Measurements from ENCODE around the gene ITGA1. TPM values are rescaled to one million over a fixed set of nuclear protein-coding genes. Genes with fewer than 3 reads are reported as not detected.

ITGA1 gene
- total RNA-seq, 2 donors from 2014 or later, result 125 to 169 TPM

DNA sequence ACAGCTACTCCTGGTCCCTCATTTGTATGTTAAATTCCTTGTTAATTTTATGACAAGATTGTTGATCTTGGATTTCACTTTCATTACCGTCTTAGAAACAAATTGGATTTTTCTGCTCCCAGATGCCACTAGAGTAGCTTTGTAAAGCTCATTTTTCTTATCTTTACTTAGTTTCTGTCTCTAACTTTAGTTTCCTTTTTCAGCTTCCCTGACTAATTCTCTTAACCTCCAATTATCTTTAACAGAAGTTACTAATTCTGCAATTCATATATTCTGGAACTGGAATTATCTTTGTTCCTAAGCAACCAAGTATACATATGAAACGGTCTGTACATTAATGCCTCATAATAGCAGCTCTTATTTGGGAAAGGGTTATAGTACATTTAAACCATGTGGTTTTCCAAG is 16.7 kb downstream of the ITGA1 start:
- ATAC-seq (ENCODE audit: insufficient number of reproducible peaks, low FRiP score, low read depth) (no peak), DNase-seq (ENCODE audit: low spot score) (no peak)
- Histone ChIP-seq H3K27ac (peak overlapping the region; percentile 53 to 65), H3K4me1 (ENCODE audit: control insufficient read depth in 1 of 2, low read depth in 2 of 2) (peaks cover 53 to 89% of the 10 kb centered on the region in 2 donors), H3K27me3 (replicated peaks; ENCODE audit: insufficient read depth) (no peaks in the 10 kb centered on the region), H3K4me3 (peak overlapping the region; percentile 40), H3K9me3 (no peaks in the 10 kb centered on the region), H3K36me3 (no peaks in the 10 kb centered on the region)
- TF ChIP-seq, protein P1, sequence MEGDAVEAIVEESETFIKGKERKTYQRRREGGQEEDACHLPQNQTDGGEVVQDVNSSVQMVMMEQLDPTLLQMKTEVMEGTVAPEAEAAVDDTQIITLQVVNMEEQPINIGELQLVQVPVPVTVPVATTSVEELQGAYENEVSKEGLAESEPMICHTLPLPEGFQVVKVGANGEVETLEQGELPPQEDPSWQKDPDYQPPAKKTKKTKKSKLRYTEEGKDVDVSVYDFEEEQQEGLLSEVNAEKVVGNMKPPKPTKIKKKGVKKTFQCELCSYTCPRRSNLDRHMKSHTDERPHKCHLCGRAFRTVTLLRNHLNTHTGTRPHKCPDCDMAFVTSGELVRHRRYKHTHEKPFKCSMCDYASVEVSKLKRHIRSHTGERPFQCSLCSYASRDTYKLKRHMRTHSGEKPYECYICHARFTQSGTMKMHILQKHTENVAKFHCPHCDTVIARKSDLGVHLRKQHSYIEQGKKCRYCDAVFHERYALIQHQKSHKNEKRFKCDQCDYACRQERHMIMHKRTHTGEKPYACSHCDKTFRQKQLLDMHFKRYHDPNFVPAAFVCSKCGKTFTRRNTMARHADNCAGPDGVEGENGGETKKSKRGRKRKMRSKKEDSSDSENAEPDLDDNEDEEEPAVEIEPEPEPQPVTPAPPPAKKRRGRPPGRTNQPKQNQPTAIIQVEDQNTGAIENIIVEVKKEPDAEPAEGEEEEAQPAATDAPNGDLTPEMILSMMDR (IDR thresholded peaks at IDR 0.05), result no peak

DNA sequence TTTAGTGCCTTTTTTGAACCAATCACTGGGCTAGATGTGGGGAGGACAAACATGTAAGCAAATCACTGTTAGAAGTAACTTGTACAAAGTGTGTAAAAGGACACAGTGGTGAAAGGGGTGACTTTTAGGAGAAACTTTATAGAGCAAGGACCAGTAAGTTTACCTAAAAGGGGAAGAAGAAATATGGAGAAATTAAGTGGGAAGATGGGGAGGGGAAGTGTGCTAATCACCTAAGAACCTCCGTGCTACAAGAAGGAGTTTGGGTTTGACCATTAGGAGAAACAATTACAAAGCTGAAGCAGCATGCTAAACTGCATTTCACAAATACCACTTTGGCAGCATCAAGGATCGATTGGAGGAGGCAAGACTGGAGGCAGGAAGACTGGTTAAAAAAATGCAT is 17.3 kb downstream of the ITGA1 start:
- Histone ChIP-seq H3K27ac (peak overlapping the region; percentile 53 to 65), H3K4me3 (peak overlapping the region; percentile 1), H3K36me3 (no peaks in the 10 kb centered on the region), H3K27me3 (replicated peaks; ENCODE audit: insufficient read depth) (no peaks in the 10 kb centered on the region), H3K4me1 (ENCODE audit: control insufficient read depth in 1 of 2, low read depth in 2 of 2) (peaks cover 59 to 95% of the 10 kb centered on the region in 2 donors), H3K9me3 (no peaks in the 10 kb centered on the region)
- no peak for ATAC-seq (ENCODE audit: insufficient number of reproducible peaks, low FRiP score, low read depth)
- TF ChIP-seq, protein P1 (IDR thresholded peaks at IDR 0.05), result no peak
- DNase-seq (ENCODE audit: low spot score), result no peak

DNA sequence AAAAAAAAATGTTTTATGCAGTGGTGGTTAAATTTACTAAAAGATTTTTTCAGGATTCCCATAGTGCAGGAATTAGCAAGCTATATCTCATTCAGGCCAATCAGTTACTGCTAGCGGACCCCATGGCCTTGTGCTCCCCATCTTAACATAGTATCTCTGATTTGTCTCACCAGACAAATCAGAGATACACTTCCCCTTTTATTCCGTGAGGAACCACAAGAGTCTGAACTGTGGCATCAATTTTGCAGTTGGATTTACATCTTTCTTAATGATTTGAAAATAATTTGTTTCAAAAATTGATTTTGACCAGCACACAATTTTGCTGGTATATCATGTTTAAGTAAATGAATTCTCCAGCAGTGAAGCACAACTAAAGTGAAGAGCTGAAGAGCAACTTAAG is 17.9 kb downstream of the ITGA1 start:
- Histone ChIP-seq H3K27ac (peak overlapping the region in 1 of 2 donors; percentile 53), H3K27me3 (replicated peaks; ENCODE audit: insufficient read depth) (no peaks in the 10 kb centered on the region), H3K4me1 (ENCODE audit: control insufficient read depth in 1 of 2, low read depth in 2 of 2) (peaks cover 65 to 96% of the 10 kb centered on the region in 2 donors), H3K9me3 (no peaks in the 10 kb centered on the region), H3K36me3 (no peaks in the 10 kb centered on the region), H3K4me3 (no peak overlapping the region)
- TF ChIP-seq, protein P1 (IDR thresholded peaks at IDR 0.05), result no peak
- DNase-seq (ENCODE audit: low spot score), result no peak
- no peak for ATAC-seq (ENCODE audit: insufficient number of reproducible peaks, low FRiP score, low read depth)

DNA sequence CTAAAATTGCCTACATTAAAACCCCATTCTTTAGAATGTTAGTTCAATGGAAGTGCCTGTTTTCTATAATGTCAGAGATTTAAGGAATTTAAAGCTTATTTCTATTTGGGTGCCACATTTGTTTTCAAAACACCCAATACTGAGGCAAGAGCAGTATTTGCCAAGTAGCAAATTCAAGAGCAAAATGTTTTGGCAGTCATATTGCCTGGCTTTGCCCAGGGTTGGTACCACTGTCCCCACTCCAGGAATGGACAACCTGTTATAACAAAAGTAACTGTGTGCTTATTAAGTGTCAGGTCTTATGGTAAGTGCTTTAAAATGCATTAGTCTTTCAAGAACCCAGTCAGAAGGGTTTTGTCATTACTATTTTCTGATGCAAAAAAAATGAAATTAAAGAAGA is 19.3 kb downstream of the ITGA1 start:
- H3K4me1 ChIP-seq (ENCODE audit: control insufficient read depth in 1 of 2, low read depth in 2 of 2), result peaks cover 67 to 97% of the 10 kb centered on the region in 2 donors
- H3K27me3 ChIP-seq (replicated peaks; ENCODE audit: insufficient read depth), result no peaks in the 10 kb centered on the region
- no peaks in the 10 kb centered on the region for H3K36me3 ChIP-seq
- TF ChIP-seq, protein P1 (IDR thresholded peaks at IDR 0.05), result no peak
- peak overlapping the region; percentile 74 to 76 for H3K27ac ChIP-seq
- no peak overlapping the region for H3K4me3 ChIP-seq
- no peaks in the 10 kb centered on the region for H3K9me3 ChIP-seq
- no peak for ATAC-seq (ENCODE audit: insufficient number of reproducible peaks, low FRiP score, low read depth)
- DNase-seq (ENCODE audit: low spot score), result no peak

DNA sequence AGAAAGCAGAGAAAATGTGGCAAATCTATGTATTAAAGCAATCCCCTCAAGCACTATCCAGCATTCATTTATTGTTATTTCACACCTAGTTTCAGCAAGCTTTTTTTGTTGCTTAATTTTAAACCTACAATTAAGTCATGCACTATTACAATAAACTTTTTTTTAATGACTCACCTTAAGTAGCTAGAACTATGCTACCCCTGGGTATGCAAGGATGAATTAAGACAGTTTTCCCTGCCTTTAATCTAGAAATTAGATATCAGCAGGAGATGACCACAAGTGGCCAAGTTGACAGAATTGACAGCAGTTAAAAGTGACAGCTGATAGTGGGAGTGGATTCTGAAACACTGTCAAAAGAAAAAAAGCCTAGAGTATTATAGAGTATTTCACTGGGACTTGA is 20.0 kb downstream of the ITGA1 start:
- H3K36me3 ChIP-seq, result no peaks in the 10 kb centered on the region
- H3K9me3 ChIP-seq, result no peaks in the 10 kb centered on the region
- H3K4me1 ChIP-seq (ENCODE audit: control insufficient read depth in 1 of 2, low read depth in 2 of 2), result peaks cover 63 to 98% of the 10 kb centered on the region in 2 donors
- peak overlapping the region; percentile 16 for H3K4me3 ChIP-seq
- no peak for ATAC-seq (ENCODE audit: insufficient number of reproducible peaks, low FRiP score, low read depth)
- H3K27ac ChIP-seq, result peak overlapping the region; percentile 74 to 76
- H3K27me3 ChIP-seq (replicated peaks; ENCODE audit: insufficient read depth), result no peaks in the 10 kb centered on the region
- no peak for DNase-seq (ENCODE audit: low spot score)
- TF ChIP-seq, protein P1 (IDR thresholded peaks at IDR 0.05), result no peak
